Smooth muscle cell of the coronary artery (primary cell): ENCODE data around the gene OTUD7B. TPM values are rescaled to one million over a fixed set of nuclear protein-coding genes. Genes with fewer than 3 reads are reported as not detected.

Experiments used
- total RNA-seq: library from RNA; depleted of rRNA; stranded (reverse); fragments of >200 nt; gene quantifications from 2 replicates; pipeline ENCODE4 v1.2.3, GENCODE V29; 2014; ENCODE audit warnings: low replicate concordance

OTUD7B gene
- total RNA-seq: 12.3 and 12.4 TPM in 2 replicates

GRCh38 chr1:150010393-150011115, at the start of gene OTUD7B:
Gene OTUD7B (minus strand): TSS chr1:150010726. CDS start chr1:149977510, 33,216 bp downstream.

GRCh38 chr1:149936170-149936991, 74.1 kb downstream of the OTUD7B start, which contains the start of gene MTMR11:
Gene MTMR11 (minus strand): TSS chr1:149936879. CDS start chr1:149936647, 232 bp downstream.

GRCh38 chr1:149927563-149928400, 82.7 kb downstream of the OTUD7B start, which contains the start of gene SF3B4:
Gene SF3B4 (minus strand): TSS chr1:149927803. CDS start chr1:149927759, 44 bp downstream.

GRCh38 chr1:149917571-149918144, 92.9 kb downstream of the OTUD7B start, which contains the start of gene SV2A:
Gene SV2A (minus strand): TSS chr1:149917844. CDS start chr1:149913840, 4,004 bp downstream.

GRCh38 chr1:149899460-149900284, 110.9 kb downstream of the OTUD7B start, which contains the start of gene BOLA1:
Gene BOLA1 (plus strand): TSS chr1:149899568. CDS start chr1:149900060, 492 bp downstream.

Other genes with a start within 250 kb of the OTUD7B start
- 0.08 TPM in 1 of 2 replicates, not detected in the other for gene FCGR1A, start 228.0 kb downstream of the OTUD7B start, total RNA-seq
- gene BOLA1, start 111.2 kb downstream of the OTUD7B start, total RNA-seq: 6.7 and 8.7 TPM in 2 replicates
- 8.1 and 13.8 TPM in 2 replicates for gene SV2A, start 92.9 kb downstream of the OTUD7B start, total RNA-seq
- gene SF3B4, start 82.9 kb downstream of the OTUD7B start, total RNA-seq: 4.6 and 6.8 TPM in 2 replicates
- 2.7 and 4.2 TPM in 2 replicates for gene MTMR11, start 73.8 kb downstream of the OTUD7B start, total RNA-seq
- 31.0 and 55.6 TPM in 2 replicates for gene VPS45, start 57.0 kb upstream of the OTUD7B start, total RNA-seq
- 21.2 and 74.5 TPM in 2 replicates for gene PLEKHO1, start 139.2 kb upstream of the OTUD7B start, total RNA-seq
- 30.9 and 64.6 TPM in 2 replicates for gene ANP32E, start 225.4 kb upstream of the OTUD7B start, total RNA-seq
- not detected in 2 replicates for gene CA14, start 247.0 kb upstream of the OTUD7B start, total RNA-seq